Measurements from ENCODE around the gene MARK4.

DNA sequence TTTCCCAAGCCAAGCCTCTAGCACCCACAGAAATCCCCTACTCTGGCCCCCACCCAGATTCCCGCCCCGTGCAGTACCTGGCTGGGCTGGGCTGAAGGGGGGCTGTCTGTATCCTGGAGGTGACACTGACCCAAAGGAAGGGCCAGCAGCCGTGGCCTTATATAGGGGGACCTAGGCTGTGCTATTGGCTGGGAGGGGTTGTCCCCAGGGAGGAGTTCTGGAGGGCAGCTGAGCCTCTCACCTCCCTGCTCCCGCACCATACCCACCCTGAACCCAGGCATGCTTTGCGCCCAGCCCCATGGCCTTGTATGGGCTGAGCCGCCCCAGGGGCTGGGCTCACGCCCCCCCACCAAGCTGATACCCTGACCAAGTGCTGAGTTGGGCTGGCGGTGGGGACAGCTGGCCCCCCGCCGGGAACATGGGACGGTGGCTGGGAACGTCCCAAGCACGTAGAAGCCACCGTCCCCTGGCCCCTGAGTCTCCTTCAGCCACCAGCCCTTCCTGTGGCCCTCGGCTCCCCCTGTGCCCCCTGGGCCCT lies 71.7 kb downstream of the MARK4 start, which contains the start of gene CKM:
- TF ChIP-seq, protein P1, sequence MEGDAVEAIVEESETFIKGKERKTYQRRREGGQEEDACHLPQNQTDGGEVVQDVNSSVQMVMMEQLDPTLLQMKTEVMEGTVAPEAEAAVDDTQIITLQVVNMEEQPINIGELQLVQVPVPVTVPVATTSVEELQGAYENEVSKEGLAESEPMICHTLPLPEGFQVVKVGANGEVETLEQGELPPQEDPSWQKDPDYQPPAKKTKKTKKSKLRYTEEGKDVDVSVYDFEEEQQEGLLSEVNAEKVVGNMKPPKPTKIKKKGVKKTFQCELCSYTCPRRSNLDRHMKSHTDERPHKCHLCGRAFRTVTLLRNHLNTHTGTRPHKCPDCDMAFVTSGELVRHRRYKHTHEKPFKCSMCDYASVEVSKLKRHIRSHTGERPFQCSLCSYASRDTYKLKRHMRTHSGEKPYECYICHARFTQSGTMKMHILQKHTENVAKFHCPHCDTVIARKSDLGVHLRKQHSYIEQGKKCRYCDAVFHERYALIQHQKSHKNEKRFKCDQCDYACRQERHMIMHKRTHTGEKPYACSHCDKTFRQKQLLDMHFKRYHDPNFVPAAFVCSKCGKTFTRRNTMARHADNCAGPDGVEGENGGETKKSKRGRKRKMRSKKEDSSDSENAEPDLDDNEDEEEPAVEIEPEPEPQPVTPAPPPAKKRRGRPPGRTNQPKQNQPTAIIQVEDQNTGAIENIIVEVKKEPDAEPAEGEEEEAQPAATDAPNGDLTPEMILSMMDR (conservative IDR thresholded peaks at IDR 0.05; ENCODE audit: low read depth, low read length) = no peak
- TF ChIP-seq EZH2 (IDR thresholded peaks at IDR 0.05; ENCODE audit: borderline replicate concordance, low read depth, low read length, poor library complexity, severe bottlenecking) = no peak
